Measurements from ENCODE around the gene ZNF611. TPM values are rescaled to one million over a fixed set of nuclear protein-coding genes. Genes with fewer than 3 reads are reported as not detected.

ZNF611 gene
- total and polyA plus RNA-seq, 9 of the 15 experiments (the other 6 are each of a cell fraction or from before 2014, with no cell fraction given), result 3.7 to 29.6 (median 12.8) TPM

DNA sequence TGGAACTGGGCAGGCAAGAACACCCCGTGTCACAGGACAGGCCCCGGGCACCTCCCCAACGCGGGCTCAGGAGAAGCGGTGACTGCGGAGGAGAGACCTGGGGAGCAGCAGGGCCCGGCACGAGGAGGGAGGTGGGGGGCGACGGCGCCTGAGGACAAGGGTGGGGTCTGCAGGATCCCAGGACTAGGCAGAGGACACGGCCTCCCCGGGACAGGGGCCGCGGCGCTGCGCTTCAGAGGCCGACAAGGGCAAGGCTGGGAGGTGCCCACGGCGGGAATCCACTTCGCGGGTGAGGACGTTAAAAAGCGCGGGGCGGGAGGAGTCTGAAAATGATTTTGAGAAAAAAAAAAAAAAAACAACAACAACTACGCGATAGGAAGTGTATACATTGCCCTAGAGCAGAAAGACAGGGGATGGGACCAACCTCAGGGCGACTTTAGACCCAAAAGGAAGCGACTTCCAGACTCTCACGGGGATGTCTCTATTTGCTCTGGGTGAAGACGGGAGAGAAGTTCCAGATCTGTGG, 44.9 kb downstream of the ZNF611 start (continued):
- TF ChIP-seq RBM39 (optimal IDR thresholded peaks at IDR 0.05; ENCODE audit: low read depth, low read length) (no peak), SMARCA4 (IDR thresholded peaks at IDR 0.05) (0 out of 2 replicates have a peak, but pooled peaks have one; percentile 22), PRPF4 (IDR thresholded peaks at IDR 0.05; ENCODE audit: insufficient read depth, low read depth, low read length, poor library complexity, severe bottlenecking) (no peak), CXXC5 (CRISPR knock-in tag; IDR thresholded peaks at IDR 0.05) (0 out of 2 replicates have a peak, but pooled peaks have one; percentile 17), ZNF263 (CRISPR knock-in tag; IDR thresholded peaks at IDR 0.05; ENCODE audit: borderline replicate concordance) (no peak), TEAD2 (tag; IDR thresholded peaks at IDR 0.05) (no peak), SUPT5H (IDR thresholded peaks at IDR 0.05) (no peak), ZNF324 (CRISPR knock-in tag; IDR thresholded peaks at IDR 0.05) (no peak), OTX1 (CRISPR knock-in tag; IDR thresholded peaks at IDR 0.05) (no peak), ZNF316 (IDR thresholded peaks at IDR 0.05) (0 out of 2 replicates have a peak, but pooled peaks have one; percentile 1), ZNF146 (CRISPR knock-in tag; IDR thresholded peaks at IDR 0.05; ENCODE audit: unreplicated experiment) (no peak), ZBTB7A (IDR thresholded peaks at IDR 0.05; ENCODE audit: borderline replicate concordance, control insufficient read depth, low read depth, low read length) (peak; percentile 34; the same call in 1 of the 2 replicates), MYNN (IDR thresholded peaks at IDR 0.05) (no peak), MYNN (CRISPR knock-in tag; IDR thresholded peaks at IDR 0.05) (no peak), ZNF830 (CRISPR knock-in tag; IDR thresholded peaks at IDR 0.05) (no peak), ZNF224 (CRISPR knock-in tag; IDR thresholded peaks at IDR 0.05) (no peak), ZFP36 (IDR thresholded peaks at IDR 0.05; ENCODE audit: low read depth, low read length, partially characterized antibody) (no peak)
- TF ChIP-seq, protein P1, sequence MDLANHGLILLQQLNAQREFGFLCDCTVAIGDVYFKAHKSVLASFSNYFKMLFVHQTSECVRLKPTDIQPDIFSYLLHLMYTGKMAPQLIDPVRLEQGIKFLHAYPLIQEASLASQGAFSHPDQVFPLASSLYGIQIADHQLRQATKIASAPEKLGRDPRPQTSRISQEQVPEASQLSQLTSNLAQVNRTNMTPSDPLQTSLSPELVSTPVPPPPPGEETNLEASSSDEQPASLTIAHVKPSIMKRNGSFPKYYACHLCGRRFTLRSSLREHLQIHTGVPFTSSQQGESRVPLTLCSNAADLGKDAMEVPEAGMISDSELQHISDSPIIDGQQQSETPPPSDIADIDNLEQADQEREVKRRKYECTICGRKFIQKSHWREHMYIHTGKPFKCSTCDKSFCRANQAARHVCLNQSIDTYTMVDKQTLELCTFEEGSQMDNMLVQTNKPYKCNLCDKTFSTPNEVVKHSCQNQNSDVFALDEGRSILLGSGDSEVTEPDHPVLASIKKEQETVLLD (IDR thresholded peaks at IDR 0.05), result 0 out of 2 replicates have a peak, but pooled peaks have one; percentile 10
- TF ChIP-seq, protein P2, sequence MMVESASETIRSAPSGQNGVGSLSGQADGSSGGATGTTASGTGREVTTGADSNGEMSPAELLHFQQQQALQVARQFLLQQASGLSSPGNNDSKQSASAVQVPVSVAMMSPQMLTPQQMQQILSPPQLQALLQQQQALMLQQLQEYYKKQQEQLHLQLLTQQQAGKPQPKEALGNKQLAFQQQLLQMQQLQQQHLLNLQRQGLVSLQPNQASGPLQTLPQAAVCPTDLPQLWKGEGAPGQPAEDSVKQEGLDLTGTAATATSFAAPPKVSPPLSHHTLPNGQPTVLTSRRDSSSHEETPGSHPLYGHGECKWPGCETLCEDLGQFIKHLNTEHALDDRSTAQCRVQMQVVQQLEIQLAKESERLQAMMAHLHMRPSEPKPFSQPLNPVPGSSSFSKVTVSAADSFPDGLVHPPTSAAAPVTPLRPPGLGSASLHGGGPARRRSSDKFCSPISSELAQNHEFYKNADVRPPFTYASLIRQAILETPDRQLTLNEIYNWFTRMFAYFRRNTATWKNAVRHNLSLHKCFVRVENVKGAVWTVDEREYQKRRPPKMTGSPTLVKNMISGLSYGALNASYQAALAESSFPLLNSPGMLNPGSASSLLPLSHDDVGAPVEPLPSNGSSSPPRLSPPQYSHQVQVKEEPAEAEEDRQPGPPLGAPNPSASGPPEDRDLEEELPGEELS (CRISPR knock-in tag; IDR thresholded peaks at IDR 0.05; ENCODE audit: borderline replicate concordance), result no peak
- TF ChIP-seq, protein P3, sequence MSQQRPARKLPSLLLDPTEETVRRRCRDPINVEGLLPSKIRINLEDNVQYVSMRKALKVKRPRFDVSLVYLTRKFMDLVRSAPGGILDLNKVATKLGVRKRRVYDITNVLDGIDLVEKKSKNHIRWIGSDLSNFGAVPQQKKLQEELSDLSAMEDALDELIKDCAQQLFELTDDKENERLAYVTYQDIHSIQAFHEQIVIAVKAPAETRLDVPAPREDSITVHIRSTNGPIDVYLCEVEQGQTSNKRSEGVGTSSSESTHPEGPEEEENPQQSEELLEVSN (IDR thresholded peaks at IDR 0.05; ENCODE audit: borderline replicate concordance in 1 of 2, extremely low read depth in 1 of 2, insufficient read depth in 1 of 2, insufficient read length in 1 of 2, low read depth in 1 of 2, low read length in 1 of 2, poor library complexity in 1 of 2, severe bottlenecking in 1 of 2), result peak; percentile 22 to 82
- TF ChIP-seq, protein P4, sequence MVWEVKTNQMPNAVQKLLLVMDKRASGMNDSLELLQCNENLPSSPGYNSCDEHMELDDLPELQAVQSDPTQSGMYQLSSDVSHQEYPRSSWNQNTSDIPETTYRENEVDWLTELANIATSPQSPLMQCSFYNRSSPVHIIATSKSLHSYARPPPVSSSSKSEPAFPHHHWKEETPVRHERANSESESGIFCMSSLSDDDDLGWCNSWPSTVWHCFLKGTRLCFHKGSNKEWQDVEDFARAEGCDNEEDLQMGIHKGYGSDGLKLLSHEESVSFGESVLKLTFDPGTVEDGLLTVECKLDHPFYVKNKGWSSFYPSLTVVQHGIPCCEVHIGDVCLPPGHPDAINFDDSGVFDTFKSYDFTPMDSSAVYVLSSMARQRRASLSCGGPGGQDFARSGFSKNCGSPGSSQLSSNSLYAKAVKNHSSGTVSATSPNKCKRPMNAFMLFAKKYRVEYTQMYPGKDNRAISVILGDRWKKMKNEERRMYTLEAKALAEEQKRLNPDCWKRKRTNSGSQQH (CRISPR knock-in tag; IDR thresholded peaks at IDR 0.05), result no peak
- TF ChIP-seq, protein P5, sequence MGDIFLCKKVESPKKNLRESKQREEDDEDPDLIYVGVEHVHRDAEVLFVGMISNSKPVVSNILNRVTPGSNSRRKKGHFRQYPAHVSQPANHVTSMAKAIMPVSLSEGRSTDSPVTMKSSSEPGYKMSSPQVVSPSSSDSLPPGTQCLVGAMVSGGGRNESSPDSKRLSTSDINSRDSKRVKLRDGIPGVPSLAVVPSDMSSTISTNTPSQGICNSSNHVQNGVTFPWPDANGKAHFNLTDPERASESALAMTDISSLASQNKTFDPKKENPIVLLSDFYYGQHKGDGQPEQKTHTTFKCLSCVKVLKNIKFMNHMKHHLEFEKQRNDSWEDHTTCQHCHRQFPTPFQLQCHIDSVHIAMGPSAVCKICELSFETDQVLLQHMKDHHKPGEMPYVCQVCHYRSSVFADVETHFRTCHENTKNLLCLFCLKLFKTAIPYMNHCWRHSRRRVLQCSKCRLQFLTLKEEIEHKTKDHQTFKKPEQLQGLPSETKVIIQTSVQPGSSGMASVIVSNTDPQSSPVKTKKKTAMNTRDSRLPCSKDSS (IDR thresholded peaks at IDR 0.05; ENCODE audit: low read depth, partially characterized antibody), result no peak

Measured in K562 (cell line).